Measurements from ENCODE around the gene HCFC1R1.

- TF ChIP-seq CTCF (IDR thresholded peaks at IDR 0.05) (peak; percentile 87 to 100 (median 98)), POLR2A (IDR thresholded peaks at IDR 0.05) (peak in 1 of 4 donors; percentile 38)
These were observed 35.4 kb upstream of the HCFC1R1 start for GRCh38 chr16:3059041-3059722.
